Activated CD4-positive, CD25-positive, alpha-beta regulatory T cell (primary cell): ENCODE results near the gene FAM221B.

Experiments
- DNase-seq, 4 experiments: peaks; one replicate each; lab custom pipeline; 2025; lab: John Stamatoyannopoulos, UW

The FAM221B gene, protein sequence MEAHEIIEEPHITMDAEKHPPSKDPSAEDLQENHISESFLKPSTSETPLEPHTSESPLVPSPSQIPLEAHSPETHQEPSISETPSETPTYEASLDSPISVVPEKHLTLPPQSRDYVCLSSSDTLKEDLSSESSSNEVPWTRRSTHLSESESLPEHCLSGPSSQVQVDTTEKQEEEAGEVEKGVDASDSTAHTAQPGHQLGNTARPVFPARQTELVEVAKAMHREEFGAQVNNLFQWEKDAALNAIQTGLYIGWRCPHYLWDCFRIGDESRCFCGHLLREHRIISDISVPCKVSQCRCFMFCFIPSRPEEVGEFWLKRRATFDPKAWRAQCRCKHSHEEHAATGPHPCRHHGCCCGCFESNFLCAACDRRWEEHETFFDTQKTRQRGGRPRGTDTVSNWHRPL

GRCh38 chr9:35828716-35829083, at the start of gene FAM221B:
Gene FAM221B (minus strand): TSS chr9:35828732. CDS start chr9:35826161, 2,571 bp downstream.
- DNase-seq: no peak

DNA sequence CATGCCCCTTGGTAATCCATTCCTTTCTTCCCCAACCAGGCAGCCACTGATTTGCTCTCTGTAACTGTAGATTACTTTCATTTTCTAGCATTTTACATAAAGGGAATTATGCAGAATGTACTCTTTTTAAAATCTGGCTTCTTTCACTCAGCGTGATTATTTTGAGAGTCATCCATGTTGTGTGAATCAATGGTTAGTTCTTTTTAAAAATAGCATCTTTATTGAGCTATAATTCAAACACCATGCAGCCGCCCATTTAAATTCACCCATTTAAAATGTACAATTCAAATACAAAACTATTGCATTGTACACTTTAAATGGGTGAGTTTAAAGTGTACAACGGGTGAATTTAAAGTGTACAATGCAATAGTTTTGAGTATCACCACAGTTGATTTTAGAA, 44.0 kb upstream of the FAM221B start:
- DNase-seq: no peak

GRCh38 chr9:35871545-35871944, 43.0 kb upstream of the FAM221B start:
- no peak for DNase-seq

- DNase-seq: no peak
Measured at GRCh38 chr9:35870351-35870923, 41.9 kb upstream of the FAM221B start, which contains the start of gene OR13J1. Gene OR13J1 (minus strand): TSS chr9:35870401. CDS start chr9:35870401, 0 bp downstream.

DNA sequence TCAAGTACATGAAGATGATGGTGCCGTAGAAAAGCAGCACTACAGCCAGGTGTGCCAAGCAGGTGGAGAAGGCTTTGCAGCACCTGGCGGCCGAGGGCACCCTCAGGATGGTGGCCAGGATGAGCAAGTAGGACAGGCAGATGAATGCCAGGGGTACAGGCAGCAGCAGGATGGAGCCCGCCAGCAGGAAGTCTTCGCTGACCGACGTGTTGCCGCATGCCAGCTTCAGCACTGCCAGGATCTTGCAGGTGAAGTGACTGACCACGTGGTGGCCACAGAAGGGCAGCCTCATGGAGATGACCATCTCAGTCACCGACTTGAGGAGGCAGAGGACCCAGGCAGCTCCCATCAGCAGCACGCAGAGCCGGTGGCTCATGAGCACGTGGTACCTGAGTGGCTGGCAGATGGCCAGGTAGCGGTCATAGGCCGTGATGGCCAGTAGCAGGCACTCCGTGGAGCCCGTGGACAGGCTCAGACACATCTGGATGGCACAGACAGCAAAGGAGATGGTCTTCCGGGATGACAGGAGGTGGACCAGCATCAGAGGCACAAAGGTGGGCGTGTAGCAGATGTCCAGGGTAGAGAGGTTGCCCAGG, 41.2 kb upstream of the FAM221B start:
- no peak for DNase-seq

DNA sequence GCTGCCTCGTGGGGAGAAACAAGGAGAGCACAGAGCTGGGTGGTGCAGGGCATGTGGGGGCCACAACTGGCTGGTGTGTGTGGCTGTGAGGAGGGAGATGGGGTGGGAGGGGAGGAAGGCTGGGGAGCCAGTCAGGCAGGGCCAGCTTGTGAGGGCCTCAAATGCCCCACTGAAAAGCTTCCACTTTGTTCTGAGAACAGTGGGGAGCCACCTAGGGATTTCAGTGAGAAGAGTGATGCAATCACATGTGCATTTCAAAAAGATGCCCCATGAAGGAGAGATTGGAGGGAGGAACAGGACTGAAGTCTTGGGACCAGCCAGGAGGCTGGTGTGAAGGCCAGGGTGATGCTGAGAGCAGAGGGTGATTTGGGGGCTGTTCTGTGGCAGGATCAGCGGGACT, 40.4 kb upstream of the FAM221B start:
- no peak for DNase-seq

DNA sequence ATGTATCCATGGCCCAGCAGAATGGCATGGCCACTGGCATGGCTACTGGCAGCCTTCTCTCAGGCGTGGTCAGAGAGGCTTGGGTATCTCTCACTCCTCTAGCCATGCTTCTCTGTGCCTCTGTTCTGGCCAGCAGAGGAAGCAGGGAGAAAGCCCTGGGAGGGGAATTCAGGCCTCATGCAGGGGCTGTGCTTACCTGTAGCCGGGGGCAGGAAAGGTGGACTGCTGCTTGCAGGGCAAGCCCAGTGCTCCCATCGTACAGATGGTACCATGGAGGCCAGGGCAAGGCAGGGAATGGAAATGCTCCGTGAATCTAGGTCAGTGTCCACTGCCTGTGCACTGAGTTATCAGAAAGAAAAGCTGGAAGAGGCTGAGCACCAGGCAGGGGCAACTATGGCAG, 39.0 kb upstream of the FAM221B start:
- DNase-seq: no peak

DNA sequence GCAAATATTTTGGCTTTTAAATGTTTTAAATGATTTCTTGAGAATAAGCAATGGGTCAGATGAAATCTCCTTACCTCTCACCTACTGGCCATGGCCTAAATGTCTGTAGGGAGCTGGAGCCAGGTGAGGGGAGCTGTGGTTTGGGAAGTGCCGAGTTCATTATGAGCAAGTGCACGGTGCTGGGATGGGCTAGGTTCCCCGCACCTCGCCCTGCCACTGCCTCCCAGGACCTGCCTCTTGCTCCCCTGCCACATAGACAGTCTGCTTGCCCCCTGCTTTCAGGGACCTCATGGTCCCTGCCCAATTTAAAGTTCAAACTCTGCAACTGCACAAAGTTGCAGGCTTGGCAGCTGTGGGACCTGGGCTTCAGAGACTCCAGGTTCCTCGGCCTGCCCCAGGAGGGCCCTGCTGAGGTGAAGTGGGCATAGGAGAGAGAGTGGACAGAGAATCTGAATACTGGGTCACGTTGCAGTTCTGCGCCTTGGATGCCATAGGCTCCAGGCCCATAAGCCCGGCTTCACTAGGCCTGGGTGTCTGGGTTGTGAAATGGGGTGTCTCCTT, 36.2 kb upstream of the FAM221B start:
- no peak for DNase-seq

GRCh38 chr9:35863583-35863982, 35.1 kb upstream of the FAM221B start:
- DNase-seq: no peak

- no peak for DNase-seq
Measured at GRCh38 chr9:35862328-35862727, 33.8 kb upstream of the FAM221B start.

- no peak for DNase-seq
Measured at GRCh38 chr9:35861161-35861897, 32.8 kb upstream of the FAM221B start.

- DNase-seq: no peak
Measured at GRCh38 chr9:35859990-35860339, 31.4 kb upstream of the FAM221B start.

- DNase-seq: no peak
Measured at GRCh38 chr9:35859310-35859989, 30.9 kb upstream of the FAM221B start.

- no peak for DNase-seq
Measured at GRCh38 chr9:35858458-35858857, 29.9 kb upstream of the FAM221B start.

- no peak for DNase-seq
Measured at GRCh38 chr9:35856882-35857281, 28.4 kb upstream of the FAM221B start.

- no peak for DNase-seq
Measured at GRCh38 chr9:35856206-35856605, 27.7 kb upstream of the FAM221B start.

DNA sequence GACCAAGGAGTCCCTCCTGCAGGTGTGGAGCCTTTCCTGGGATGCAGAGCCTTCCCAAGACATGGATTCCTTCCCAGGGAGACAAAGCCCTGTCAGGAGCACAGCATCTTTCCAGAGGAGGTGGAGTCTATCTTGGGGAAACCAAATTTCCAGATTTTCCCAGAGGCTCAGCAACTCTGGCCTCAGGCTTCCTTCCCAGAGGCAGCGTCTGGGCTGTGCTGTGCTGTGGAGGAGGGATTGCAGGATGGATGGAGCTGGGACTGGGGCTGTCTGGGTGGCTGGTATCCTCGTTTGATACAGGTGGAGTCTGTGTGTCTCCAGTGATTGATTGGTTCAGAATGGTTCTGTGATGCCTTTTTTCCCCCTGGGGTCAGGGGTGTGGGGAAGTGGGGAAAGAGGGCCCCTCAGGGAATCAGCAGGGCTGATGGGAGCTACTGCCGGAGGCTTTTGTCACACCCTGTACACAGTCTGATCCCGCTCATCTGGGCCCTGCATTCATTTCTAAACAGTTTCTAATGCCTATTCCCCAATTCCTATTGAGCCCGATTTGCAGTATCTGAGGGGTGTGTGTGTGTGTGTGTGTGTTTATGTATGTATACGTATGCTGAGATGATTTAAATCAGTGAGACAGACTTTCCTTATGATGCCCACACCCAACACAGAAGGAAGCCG, 25.7 kb upstream of the FAM221B start:
- no peak for DNase-seq

DNA sequence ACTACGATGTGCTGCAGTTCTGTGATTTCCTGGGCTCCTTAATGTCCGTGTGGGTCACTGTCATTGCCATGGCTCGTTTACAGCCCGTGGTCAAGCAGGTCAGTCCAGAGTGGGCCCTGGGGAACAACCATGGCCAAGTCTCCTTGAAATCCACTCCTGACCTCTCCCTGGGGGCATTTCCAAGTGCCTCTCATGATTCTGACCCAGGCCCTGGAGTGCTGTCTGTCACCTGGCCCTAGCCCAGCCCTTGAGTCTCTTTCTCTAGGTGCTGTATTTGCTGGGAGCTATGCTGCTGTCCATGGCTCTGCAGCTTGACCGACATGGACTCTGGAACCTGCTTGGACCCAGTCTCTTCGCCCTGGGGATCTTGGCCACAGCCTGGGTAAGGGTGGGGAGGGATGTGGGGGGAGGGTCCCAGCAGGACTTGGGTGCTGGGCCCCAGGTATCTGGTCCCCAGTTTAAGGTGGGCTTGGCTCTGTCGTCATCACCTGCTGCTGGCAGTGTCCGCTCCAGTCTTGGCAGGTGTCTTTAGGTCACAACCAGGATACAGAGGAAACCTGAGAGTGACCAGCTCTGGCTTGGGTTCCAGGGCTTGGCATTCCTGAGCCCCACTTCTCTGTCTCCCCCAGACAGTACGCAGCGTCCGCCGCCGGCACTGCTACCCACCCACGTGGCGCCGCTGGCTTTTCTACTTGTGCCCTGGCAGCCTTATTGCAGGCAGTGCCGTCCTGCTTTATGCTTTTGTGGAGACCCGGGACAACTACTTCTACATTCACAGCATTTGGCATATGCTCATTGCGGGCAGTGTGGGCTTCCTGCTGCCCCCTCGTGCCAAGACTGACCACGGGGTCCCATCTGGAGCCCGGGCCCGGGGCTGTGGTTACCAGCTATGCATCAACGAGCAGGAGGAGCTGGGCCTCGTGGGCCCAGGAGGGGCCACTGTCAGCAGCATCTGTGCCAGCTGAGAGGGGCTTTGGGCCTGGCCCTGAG, 24.6 kb upstream of the FAM221B start:
- no peak for DNase-seq

DNA sequence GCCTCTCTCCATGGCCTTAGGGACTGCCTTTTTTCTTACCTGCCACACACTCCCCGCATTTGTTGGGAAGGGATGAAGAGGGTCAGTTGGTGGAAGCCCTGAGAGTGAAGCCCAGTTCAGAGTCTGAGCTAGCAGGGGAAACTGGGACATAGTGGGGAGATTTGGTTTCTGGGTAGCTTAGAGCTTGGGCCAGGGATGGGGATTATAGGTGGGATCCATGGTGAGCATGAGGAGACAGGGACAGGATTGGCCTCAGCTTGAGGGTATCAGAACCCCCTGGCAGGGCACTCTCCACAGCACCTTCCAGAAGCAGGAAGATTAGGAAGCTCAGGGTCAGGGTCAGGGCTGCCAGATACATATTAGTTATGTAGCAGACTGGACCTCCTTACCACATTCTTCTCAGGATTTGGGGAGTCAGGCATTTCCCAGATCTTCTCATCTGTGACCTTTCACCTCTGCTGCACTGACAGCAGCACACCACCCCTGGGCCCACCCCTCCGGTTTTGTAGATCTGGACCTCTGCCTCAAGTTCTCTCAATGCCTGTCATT, 23.8 kb upstream of the FAM221B start:
- DNase-seq: no peak
